ENCODE data around the gene NT5C3A. TPM values are rescaled to one million over a fixed set of nuclear protein-coding genes. Genes with fewer than 3 reads are reported as not detected.

Gene NT5C3A
- total RNA-seq, 6 experiments from 2014 or later: 15.3 to 19.4 (median 16.4) TPM

DNA sequence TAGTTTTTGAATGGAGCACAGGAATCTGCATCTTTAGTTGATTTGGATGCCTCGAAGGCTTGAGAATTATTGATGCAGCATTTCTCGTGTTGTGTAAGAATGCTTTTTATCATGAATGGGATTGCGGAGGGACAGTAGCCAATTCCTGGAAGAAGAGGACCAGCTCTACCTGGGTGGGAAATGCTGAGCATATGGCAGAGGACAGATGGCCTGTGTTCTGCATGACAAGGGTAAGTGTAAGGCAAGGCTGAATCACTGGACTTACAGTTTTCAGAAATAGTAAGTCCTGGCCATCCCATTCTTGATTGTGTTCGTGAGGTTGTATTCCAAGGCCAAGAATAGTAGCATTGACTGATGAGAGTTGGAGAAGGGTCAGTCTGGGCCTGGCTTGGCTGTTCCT lies 30.7 kb upstream of the NT5C3A start:
- DNase-seq: no peak
- Mint-ChIP-seq H3K27ac (no peak overlapping the region), H3K9me3 (no peaks in the 10 kb centered on the region), H3K4me3 (no peak overlapping the region), H3K27me3 (ENCODE audit: insufficient read depth) (no peaks in the 10 kb centered on the region; the same call in 1 of the 2 replicates), H3K4me1 (ENCODE audit: low read depth) (peaks cover 32% of the 10 kb centered on the region), H3K36me3 (ENCODE audit: low read depth) (peaks cover 37% of the 10 kb centered on the region)
- TF ChIP-seq, protein P1, sequence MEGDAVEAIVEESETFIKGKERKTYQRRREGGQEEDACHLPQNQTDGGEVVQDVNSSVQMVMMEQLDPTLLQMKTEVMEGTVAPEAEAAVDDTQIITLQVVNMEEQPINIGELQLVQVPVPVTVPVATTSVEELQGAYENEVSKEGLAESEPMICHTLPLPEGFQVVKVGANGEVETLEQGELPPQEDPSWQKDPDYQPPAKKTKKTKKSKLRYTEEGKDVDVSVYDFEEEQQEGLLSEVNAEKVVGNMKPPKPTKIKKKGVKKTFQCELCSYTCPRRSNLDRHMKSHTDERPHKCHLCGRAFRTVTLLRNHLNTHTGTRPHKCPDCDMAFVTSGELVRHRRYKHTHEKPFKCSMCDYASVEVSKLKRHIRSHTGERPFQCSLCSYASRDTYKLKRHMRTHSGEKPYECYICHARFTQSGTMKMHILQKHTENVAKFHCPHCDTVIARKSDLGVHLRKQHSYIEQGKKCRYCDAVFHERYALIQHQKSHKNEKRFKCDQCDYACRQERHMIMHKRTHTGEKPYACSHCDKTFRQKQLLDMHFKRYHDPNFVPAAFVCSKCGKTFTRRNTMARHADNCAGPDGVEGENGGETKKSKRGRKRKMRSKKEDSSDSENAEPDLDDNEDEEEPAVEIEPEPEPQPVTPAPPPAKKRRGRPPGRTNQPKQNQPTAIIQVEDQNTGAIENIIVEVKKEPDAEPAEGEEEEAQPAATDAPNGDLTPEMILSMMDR (IDR thresholded peaks at IDR 0.05): no peak

DNA sequence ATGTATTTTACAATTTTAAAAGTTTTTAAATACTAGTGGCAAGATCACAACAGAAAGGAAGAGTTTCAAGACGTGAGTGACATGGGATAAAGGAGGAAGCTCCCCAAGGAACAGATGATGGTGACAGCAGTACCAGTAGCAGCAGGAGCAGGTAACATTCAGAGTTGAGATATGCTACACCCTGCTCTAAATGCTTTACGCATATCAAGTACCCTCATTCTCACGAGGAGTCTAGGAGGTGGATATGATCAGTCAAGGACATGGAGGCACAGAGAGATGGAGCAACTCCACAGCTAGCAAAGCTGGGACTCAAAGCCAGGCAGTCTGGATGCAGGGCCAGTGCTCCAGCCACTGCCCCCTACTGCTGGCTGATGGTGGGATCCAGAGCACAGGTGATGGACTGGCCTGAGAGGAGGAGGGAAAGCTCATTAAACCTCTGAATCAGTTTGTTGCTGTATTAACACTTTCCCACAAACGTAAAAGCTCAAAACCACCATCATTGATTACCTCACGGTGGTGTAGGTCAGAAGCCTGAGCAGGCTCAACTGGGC lies 29.1 kb upstream of the NT5C3A start:
- H3K9me3 Mint-ChIP-seq: no peaks in the 10 kb centered on the region
- TF ChIP-seq, protein P1 (IDR thresholded peaks at IDR 0.05): no peak
- no peak for DNase-seq
- H3K4me3 Mint-ChIP-seq: 0 out of 2 replicates have a peak overlapping the region, but pooled peaks have one; percentile 35
- peaks cover 32% of the 10 kb centered on the region for H3K4me1 Mint-ChIP-seq (ENCODE audit: low read depth)
- H3K27ac Mint-ChIP-seq: peak overlapping the region; percentile 70
- no peaks in the 10 kb centered on the region; the same call in 1 of the 2 replicates for H3K27me3 Mint-ChIP-seq (ENCODE audit: insufficient read depth)
- peaks cover 30% of the 10 kb centered on the region for H3K36me3 Mint-ChIP-seq (ENCODE audit: low read depth)

DNA sequence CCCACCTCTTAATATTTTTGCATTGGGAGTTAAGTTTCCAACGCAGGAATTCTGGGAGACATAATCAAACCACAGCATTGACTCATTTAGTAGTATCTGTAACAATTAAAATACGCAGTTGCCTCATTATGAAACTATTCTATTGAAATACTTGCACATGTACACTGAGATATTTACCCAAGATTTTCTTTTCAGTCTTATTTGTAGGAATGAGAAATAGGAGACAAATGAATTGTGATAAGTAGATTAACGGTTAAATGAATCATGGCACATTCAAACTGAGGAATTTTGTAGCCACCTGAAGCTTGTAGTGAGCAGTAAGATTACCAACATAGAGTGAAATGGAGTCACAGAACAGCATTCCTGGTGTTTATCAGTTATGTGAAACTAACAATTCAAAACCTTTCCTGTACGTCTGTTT lies 28.5 kb upstream of the NT5C3A start:
- DNase-seq: peak; percentile 51

DNA sequence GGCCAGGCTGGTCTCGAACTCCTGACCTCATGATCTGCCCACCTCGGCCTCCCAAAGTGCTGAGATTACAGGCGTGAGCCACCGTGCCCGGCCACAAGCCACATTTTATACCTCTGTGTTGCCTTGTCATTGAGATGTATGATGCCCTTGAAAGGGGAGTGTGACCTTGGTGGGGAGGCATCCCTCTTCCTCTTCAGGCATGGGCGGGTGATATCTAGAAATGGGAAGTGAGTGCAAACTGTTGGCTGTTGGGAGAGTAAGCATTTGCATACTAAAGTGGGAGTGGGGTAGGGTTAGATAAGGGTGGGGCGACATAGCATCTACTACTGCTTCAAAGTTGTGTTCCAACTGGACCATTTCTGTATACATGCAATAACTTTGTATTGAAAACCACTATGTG lies 26.6 kb upstream of the NT5C3A start:
- Mint-ChIP-seq H3K4me1 (ENCODE audit: low read depth) (peaks cover 32% of the 10 kb centered on the region), H3K4me3 (no peak overlapping the region), H3K27ac (no peak overlapping the region), H3K27me3 (ENCODE audit: insufficient read depth) (no peaks in the 10 kb centered on the region; the same call in 1 of the 2 replicates), H3K36me3 (ENCODE audit: low read depth) (peaks cover 11% of the 10 kb centered on the region), H3K9me3 (no peaks in the 10 kb centered on the region)
- no peak for DNase-seq
- TF ChIP-seq, protein P1 (IDR thresholded peaks at IDR 0.05): no peak

More for the DNA sequence above, 28.5 kb upstream of the NT5C3A start:
- no peaks in the 10 kb centered on the region for H3K9me3 Mint-ChIP-seq
- H3K27me3 Mint-ChIP-seq (ENCODE audit: insufficient read depth): no peaks in the 10 kb centered on the region; the same call in 1 of the 2 replicates
- TF ChIP-seq, protein P1 (IDR thresholded peaks at IDR 0.05): no peak
- H3K4me1 Mint-ChIP-seq (ENCODE audit: low read depth): peaks cover 32% of the 10 kb centered on the region
- H3K27ac Mint-ChIP-seq: peak overlapping the region; percentile 70
- peaks cover 25% of the 10 kb centered on the region for H3K36me3 Mint-ChIP-seq (ENCODE audit: low read depth)
- peak overlapping the region; percentile 35; the same call in 1 of the 2 replicates for H3K4me3 Mint-ChIP-seq

DNA sequence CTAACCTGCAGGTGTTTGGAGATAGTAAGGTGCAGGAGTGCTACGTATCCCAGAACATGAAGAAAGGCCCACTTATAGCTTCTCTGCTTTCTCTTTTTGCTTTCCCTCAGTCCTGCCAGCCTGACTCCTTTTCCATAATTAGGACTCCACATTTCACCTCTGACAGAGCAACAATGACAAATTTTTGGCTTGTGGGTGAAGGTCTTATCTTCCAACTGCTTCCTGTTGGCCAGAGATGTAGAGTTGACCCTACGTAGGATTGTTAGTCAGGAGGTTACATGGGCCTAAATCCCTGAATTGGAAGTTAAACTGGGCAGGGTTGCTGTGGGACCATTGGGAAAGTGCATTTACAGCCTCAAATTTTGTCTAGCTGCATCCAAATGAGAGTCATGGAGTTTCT lies 25.3 kb upstream of the NT5C3A start:
- TF ChIP-seq, protein P1 (IDR thresholded peaks at IDR 0.05): no peak
- H3K9me3 Mint-ChIP-seq: no peaks in the 10 kb centered on the region
- H3K4me1 Mint-ChIP-seq (ENCODE audit: low read depth): peaks cover 29% of the 10 kb centered on the region
- peaks cover 4% of the 10 kb centered on the region for H3K36me3 Mint-ChIP-seq (ENCODE audit: low read depth)
- no peak overlapping the region for H3K27ac Mint-ChIP-seq
- DNase-seq: no peak
- no peak overlapping the region for H3K4me3 Mint-ChIP-seq
- H3K27me3 Mint-ChIP-seq (ENCODE audit: insufficient read depth): no peaks in the 10 kb centered on the region; the same call in 1 of the 2 replicates
